HG03432 (cell line): ENCODE data around the gene GPR39.
"Not testable (repeated sequence)": the region's sequence is repeated elsewhere in the genome, so short reads cannot be mapped to it uniquely, and the experiment has no call there.

ENCODE experiments used
- ATAC-seq: cut with Tn5 transposase; IDR thresholded peaks from one replicate; pipeline ENCODE4 v1.9.1; 2021; ENCODE audit warnings: mild to moderate bottlenecking, moderate library complexity; ENCODE audit not compliant: unreplicated experiment

Gene GPR39

DNA sequence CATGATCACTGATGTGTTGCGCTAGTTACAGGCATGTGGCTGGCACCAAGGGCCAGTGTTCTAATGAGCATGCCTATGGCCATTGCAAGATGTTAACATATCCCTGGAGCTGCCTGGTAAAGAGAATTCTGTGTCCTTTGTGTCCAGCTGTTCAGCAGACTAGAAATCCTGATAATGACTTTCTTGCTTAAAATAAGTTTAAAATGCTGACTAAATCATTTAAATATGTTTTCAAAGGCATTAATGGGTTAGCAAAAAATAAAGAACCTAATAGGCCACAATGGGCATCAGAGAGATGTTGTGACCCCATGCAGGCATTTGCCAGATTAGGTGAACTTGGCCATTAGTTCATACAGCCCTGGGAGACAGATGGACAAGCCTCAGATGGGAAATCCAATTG, 67.5 kb downstream of the GPR39 start:
- no peak for ATAC-seq

- no peak for ATAC-seq
These were observed 71.9 kb downstream of the GPR39 start for GRCh38 chr2:132488491-132488890.

GRCh38 chr2:132489150-132489549, 72.5 kb downstream of the GPR39 start:
- ATAC-seq = no peak

DNA sequence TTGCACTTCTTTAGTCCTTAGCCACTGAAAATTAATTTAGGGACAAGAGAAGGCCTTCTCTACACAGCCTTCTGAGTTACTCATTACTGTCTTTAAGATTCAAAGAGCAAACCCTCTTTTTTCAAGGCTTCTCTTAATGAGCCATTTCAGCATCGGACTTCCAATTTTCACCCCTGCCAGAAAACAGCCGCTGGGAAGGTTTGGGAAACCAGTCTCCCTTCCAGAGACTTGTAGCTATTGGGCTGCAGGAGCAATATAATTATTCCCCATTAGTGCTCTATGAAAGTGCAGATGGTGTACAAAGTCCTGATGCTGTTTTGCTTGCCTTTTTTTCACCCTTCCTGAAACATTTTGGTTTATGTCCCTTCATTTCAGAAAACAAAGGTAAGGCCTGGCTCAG, 79.3 kb downstream of the GPR39 start:
- ATAC-seq = no peak

GRCh38 chr2:132496555-132496954, 80.0 kb downstream of the GPR39 start:
- ATAC-seq = no peak

GRCh38 chr2:132497591-132497990, 81.0 kb downstream of the GPR39 start:
- no peak for ATAC-seq

DNA sequence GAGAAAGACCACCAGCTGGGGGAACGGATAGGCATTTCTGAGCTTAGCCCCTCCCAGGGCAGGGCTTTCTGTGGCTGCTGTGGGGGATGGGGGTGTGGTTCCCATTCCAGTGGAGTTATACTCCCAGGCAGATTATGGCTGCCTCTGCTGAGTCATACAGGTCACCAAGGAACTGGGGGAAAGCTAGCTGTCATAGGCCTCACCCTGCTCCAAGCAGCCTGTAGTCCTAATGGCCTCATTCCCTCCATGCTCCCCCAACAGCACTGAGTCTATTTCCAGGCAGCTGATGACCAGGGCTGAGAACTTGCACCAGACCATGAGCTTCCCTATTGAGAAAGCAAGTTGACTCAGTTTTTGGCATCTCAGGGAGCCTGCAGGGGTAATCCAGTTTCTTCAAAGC, 87.1 kb downstream of the GPR39 start:
- no peak for ATAC-seq

DNA sequence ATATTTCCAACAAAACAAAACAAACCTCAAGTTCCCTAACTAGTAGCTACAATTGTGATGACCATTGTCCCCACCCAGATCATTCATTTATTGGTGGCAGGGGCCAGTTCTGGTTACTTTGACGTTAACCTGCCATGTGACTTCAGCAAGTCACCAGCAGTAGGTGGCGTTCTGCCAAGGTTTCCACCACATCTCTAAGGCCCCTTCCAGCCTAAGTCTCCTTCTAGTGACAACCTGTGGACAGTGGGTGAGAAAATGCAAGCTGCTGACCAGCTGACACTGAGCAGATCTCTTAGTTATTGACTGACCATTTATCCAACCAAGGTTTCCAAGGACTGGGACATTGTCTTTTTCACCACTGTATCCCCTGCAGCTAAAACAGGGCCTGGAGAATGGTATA, 98.4 kb downstream of the GPR39 start:
- ATAC-seq = no peak

DNA sequence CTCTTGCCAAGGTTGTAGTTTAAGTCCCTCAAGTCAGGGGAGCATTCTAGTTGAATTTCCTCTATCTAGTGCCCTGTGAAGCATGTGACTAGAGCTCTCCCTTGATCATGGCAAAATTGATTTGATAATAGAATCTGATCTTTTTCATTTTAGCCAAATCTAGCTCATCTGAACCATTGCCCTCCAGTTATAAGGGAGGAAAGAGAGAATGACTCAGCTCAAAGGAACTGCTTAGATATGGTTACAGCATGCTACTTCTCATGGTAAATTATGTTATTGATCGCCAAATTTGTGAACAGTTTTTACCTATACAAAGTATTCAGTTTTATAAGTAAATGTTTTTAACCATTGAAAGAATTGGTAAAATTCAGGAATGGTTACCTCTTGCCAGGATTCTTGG, 100.8 kb downstream of the GPR39 start:
- no peak for ATAC-seq

DNA sequence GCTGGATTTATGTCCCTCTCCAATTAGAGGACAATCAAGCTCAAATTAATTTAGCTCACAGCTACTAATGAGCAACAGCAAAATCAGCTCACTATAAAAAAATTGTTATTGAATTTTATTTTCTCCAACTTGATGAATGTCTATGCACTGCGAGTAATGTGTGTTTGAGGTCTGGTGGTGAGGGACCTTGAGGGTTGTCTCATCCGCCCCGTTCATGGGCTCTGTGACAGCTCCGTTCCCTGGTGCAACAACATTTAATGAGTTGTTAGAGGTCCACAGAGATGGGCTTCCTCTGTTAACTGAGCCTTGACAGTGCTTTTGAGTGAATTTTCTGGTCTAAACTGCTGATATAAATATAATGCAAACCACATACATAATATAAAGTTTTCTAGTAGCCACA, 101.7 kb downstream of the GPR39 start:
- ATAC-seq = no peak

DNA sequence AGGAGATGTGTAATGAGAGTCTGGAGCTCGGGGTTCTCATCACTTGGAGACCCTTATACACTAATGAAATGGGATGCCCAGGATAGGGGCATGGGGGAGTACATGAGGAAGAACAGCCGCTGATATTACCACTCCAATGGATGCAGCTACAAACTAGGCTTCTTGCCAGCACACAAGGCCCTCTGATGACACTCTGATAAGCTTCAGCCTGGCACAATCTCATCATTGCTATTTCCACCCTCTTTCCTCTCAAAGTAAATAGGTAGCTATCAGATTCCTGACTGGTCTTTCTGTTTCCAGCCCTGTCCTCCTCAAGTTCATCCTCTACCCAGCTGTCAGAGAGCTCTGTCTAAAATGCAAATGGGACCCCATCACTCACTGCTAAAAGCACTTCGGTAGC, 103.0 kb downstream of the GPR39 start:
- no peak for ATAC-seq

DNA sequence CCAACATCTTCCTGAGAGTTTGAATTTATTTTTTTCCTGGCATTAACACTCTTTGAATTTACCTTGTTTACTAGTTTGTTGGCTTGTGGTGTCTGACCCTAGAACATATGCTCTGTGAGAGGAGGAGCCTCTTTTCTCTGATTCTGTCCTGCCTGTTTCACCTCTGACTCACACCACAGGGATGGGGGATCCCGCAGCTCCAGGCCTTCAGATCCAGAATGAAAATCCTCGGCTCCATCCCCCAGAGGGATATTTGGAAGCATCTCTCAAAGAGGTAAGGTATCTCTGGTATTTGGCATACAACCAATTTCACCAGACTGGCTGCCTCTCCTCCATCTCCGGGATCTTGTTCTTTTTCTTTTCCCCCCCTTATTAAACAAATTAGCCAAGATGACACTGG, 104.7 kb downstream of the GPR39 start:
- ATAC-seq = no peak

DNA sequence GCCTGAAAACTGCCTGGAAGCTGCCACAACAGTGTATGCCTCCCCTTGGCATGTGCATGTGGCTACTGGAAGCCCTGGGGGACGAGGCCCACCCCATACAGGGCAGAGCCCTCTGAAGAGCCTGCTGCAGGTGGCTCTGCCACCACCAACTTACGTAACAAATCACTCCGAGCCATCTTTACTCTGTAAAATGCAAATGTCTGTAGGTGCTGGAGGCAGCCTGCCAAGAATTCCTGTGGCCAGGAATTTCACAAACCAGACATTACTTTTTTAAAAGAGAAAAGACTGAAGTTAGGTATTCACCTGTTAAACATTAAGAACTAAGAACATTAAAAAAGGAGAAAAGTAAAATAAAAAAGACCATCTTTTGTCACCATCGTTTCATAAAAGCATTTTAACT, 106.3 kb downstream of the GPR39 start:
- no peak for ATAC-seq

GRCh38 chr2:132537061-132537460, 120.5 kb downstream of the GPR39 start:
- ATAC-seq = not testable (repeated sequence)

DNA sequence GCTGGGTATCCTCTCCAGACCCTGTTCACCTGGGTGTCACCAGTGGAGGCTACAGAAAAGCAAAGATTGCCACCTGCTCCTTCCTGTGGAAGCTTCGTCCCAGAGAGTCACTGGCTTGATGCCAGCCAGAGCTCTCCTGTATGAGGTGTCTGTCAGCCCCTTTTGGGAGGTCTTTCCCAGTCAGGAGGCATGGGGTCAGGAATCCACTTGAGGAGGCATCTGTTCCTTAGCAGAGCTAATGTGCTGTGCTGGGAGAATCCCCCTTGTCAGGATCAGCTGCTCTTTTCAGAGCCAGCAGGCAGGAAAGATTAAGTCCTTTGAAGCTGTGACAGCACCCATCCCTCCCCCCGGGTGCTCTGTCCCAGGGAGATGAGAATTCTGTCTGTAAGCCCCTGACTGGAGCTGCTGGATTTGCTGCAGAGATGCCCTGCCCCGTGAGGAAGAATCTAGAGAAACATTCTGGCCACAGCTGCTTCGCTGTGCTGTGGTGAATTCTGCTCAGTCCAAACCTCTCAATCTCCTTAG, 121.8 kb downstream of the GPR39 start:
- ATAC-seq = no peak

- ATAC-seq = no peak
These were observed 123.6 kb downstream of the GPR39 start for GRCh38 chr2:132540166-132540565.

DNA sequence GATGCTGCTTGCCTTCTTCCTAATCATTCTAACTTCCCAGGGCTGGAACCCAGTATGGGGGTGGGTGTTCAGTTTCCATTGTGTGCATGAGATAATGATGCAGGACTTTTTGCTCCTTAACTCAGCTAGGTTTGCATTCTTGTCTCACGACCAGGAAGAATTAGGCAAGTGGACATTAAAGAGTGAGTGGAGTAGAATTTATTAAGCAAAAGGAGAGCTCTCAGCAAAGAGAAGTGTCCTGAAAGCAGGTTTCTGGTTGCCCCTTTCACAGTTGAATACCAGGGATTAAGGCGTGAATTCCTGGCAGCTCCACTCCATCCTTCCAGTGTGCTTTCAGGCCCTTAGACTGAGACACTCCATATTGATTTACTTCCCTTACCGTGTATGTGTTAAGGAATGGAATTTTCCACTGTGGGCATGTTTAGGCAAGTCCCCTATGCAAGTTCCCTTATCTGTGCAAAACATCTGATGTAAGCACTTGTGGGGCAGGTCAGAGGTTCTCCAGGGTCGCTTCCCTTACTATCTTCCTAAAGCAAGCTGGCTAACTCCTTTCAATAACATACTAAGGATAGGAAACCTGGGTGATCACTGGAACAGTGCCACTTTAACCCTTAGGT, 126.5 kb downstream of the GPR39 start:
- no peak for ATAC-seq

DNA sequence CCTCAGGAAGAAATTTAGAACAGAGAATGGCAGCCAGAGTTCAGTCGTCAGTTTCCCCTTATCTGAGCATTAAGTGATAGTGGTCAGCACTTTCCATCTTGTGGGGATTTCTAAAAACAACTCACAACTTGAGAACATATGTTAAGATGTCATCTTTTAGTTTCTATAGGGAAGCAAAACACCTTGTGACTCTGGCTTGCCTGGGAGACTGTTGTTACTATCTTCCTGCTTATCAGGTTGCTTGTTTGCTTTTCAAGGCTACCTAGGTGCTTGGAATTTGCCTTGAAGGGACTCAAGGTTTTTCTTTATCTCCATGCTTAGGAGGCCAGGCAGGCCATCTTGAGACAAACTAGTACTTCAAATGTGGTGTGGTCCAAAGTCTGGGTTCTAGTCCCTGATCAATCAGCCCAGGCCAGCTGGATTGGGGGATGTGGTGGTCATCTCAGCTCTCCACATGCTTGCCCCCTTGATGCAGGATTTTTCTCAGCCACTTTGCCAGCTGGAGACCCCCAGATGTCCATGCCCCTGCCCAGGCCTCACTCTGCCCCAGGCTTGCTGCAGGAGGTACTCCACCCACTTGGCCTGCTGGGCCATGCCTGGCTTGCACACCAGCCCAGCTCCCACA, 127.5 kb downstream of the GPR39 start:
- no peak for ATAC-seq

DNA sequence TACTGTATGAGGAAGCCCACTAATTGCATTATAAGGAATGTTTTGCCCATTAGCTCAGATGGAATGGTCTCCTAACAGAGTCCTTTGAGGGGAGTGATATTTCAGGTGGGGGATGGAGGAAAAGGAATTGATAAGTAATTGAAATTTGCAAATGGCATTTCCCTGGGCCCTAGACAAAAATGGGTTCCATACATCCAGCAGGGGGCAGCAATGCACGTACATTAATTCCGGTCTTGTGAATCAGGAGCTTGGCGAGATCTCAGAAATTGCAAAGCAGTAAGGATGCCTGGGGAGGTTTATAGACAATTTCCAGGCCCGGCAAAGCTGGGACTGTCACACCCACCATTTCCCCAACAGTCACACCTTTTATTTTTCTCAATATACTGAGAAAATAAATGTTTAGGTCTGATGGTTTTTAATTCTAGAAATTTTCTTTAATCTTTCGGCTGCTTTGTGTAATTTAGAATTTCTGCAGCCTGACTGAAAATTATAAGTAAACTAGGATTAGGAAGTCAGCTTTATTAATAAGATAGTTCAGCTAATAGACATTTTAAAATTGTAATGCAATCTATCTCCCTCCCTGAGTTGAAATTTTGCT, 130.6 kb downstream of the GPR39 start:
- ATAC-seq = peak; percentile 66

GRCh38 chr2:132549935-132550670, 133.5 kb downstream of the GPR39 start:
- ATAC-seq = no peak

DNA sequence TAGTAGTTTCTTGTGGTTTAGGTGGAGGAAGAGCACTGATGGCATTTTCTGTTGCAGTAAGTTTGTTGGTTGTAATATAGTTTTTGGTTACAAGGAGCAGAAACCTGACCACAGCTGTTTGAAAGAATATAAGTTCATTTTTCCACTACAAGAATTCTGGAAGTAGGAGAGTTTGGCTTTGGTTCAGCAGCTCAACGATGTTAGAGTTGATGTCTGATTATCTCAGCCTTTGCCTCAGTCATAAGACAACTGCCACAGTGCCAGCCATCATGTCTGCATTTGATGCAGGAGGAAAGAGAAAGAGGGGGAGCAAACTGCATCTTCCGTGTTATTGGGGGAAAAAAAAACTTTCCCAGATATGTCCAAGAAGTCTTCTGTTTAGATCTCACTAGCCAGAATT, 134.3 kb downstream of the GPR39 start:
- no peak for ATAC-seq

DNA sequence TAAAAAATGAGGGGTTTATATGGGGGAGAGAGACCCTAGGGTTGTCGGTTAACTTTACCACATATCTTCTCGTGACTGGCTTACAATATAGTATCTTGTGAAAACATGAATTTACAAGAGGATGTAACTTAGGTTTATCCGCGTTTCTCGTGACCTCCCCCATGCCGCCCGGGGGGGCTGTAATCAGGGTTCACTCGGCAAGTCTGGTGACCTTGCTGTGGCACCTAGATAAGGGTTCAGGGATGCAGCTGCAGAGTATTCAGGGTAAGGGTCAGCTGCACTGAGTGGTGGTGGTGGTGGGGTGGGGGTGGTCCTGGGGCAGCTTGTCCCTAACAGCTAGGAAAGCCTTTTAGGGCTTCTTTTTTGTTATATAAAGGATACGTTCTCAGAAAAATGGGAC, 141.1 kb downstream of the GPR39 start:
- ATAC-seq = no peak
